TTC549 (cell line): ENCODE data around the gene YWHAQ.
"Not testable (repeated sequence)": the region's sequence is repeated elsewhere in the genome, so short reads cannot be mapped to it uniquely, and the experiment has no call there.

Experiments used
- FAIRE-seq: peaks from 2 replicates; lab custom pipeline; 2012; peaks lifted over from hg19 to GRCh38; lab: Jason Lieb, UNC

YWHAQ gene

GRCh38 chr2:9594366-9595054 is 36.3 kb downstream of the YWHAQ start:
- no peak for FAIRE-seq

GRCh38 chr2:9593925-9594324 is 36.9 kb downstream of the YWHAQ start:
- peak; percentile 53 for FAIRE-seq

DNA sequence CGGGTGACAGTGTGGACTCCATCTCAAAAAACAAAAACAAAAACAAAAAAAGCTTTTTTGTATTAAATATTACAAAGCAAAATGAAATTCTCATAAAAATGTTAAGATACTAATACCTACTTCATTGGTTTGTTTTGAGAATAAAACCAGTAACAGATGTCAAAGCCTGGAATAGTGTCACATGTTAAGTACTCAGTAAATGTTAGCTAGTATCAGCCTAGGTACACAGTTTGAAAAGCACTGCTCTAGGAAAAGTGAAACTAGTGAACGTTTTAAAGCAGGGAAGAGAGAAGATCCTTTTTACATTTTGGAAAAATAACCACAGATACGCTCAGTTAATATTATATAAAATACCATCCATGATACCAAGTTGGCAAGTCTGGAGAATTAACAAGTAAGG is 38.1 kb downstream of the YWHAQ start:
- no peak for FAIRE-seq

DNA sequence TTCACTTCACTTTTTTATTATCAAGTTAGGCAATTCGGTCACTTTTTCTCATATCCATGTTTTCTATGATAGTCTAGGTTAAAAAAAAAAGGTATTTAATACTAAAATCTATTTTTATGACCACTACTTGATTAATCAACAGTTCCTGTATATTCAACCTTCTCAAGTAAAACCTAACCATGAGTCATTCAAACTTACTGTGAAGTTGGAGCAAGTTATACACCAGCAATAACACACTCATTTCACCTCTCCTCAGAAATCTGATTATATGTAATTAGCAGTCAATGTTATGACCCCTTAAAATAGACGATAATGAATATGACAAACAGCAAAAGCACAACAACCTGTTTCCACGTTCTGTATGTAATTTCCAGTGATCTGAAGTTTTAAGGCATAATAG is 40.2 kb downstream of the YWHAQ start:
- no peak for FAIRE-seq

- FAIRE-seq = no peak
Measured at GRCh38 chr2:9586465-9586864, 44.3 kb downstream of the YWHAQ start.

- FAIRE-seq = no peak
Measured at GRCh38 chr2:9585486-9585885, 45.3 kb downstream of the YWHAQ start.

DNA sequence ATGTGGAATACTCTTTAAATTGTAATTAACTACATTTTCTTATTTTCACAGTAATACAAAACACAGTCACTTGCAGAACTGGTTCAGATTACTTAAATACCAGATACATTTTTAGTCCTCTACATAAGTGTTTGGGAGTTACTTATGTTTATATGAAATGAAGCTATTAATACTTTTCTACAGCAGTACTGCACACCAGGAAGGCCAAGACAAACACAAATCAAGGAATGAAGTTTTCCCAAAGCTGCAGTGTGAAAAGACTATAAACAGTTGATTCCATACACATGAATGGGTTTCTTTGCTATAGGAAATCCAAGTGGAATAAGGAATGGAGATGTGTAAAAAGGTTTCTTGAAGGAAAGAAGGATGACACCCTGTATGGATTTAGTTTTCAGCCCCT is 45.9 kb downstream of the YWHAQ start:
- not testable (repeated sequence) for FAIRE-seq

GRCh38 chr2:9582624-9583023 is 48.2 kb downstream of the YWHAQ start:
- no peak for FAIRE-seq

- no peak for FAIRE-seq
Measured at GRCh38 chr2:9578467-9579235, 52.1 kb downstream of the YWHAQ start.

DNA sequence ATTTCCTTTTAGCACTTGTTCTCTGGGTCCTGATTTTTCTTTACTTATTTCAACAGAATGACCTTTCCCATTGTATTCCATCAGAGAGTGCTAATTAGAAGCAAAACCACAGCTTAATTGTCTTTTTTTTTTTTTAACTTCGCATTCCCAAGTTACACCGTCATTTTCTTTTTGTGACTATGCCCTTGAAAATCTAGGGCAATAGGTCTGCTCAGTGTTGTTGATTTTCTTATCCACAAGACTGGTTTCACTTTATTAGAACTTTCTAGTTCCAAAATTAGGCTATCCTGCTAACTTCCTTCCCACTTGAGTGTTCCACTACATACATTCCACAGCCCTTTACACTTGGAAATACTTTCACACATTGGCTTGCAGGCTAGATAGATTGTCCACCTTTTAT is 56.5 kb downstream of the YWHAQ start:
- FAIRE-seq = no peak

- no peak for FAIRE-seq
Measured at GRCh38 chr2:9573840-9574239, 57.0 kb downstream of the YWHAQ start.

DNA sequence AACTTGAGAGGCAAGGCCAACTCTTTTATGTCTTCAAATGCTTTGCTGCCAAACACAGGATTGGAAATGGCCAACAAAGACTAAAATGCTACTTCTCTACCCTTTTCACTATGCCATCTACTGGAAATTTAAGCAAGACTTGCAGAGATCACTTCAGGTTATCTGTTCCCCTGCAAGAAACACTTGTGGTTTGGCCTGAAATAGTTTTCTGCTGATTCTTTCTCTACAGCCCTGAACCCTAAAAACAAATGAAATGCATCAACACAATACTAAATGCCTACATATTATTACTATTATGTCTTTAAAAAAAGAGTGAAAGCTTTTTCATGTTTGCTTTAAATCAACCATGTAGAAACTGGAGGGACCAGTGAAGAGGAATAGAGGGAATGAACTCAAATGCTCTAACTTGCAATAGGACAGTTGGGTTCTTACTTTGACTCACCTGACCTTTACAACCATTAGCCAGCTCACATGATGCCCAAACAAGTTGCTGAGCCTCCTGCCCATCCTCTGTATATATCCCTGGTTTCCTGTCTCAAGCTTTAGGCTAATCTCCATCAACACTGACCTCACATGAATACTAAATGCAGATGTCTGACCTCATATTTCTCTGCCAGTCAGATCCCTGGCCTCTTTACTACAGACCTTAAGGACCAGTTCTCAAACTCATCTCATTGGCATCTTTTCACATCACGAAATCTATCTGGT is 57.6 kb downstream of the YWHAQ start:
- no peak for FAIRE-seq

- no peak for FAIRE-seq
Measured at GRCh38 chr2:9570182-9571060, 60.4 kb downstream of the YWHAQ start.

DNA sequence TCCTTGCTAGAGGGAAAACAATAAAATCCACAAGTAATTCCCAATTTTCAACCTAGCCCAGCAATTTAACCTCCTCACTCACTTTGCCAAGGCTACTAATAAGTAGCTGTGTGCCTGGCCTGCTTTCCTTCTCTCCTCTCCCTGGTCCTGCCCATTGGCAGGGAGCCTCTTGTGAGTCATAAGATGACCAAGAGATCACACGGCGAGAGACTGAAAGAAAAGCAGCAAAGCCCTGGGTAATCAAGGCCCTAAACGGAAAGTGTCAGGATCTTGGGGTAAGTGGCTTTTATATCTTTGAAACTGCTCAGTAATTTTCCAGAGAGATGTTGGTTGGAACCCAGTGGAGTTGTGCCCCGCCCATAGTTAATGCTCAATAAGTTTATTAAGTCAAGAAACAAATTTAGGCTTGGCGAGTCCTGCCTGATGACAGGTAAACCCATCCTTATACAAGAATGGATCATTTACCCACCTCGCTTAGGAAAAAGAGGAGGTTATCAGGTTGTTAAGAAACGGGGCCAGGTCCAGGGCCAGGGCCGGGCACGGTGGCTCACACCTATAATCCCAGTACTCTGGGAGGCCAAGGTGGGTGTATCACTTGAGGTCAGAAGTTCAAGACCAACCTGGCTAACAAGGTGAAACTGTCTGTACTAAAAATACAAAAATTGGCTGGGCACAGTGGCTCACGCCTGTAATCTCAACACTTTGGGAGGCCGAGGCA is 65.2 kb downstream of the YWHAQ start:
- no peak for FAIRE-seq

GRCh38 chr2:9560628-9561027 is 70.2 kb downstream of the YWHAQ start:
- FAIRE-seq = no peak

- FAIRE-seq = no peak
Measured at GRCh38 chr2:9558948-9559381, 71.8 kb downstream of the YWHAQ start.

GRCh38 chr2:9556121-9556743 is 74.6 kb downstream of the YWHAQ start:
- no peak for FAIRE-seq

DNA sequence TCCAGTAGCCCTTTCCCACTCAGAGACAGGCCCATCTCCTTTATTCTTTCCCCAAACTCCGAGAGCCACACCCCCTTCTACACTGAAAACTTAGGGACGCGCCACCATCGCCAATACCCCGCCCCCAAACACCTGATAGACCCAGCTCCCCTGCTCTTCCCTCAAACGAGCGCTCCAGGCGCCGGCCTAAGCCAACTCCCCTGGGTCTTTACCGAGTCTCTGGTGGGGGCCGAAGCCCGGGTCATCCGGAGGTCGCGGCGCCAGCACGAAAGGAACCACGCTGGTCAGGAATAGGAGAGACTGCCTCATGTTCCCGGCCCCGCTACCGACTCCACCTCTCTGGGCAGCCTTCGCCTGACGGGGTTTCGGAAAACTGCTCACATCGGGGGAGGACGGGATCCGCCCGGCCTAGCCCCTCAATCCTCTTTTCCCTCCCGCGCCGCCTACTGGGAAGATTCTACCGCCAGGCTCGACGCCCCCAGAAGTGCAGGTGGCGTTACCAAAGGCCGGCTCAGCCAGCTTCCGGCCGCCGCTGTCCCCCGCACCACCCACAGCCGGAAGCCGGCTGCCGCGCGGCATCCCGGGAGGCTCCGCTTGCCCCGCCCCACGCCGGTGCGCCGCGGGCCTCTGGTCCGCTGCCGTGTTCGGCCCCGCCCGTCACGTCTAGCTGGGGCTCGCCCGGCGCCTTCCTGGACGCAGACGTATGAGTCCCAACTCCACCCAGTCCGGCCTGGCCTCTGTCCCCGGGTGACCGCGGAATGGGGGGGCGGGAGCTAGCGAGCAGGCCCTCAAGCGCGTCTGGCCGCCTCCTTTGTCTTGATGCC is 75.3 kb downstream of the YWHAQ start, which contains the start of gene ADAM17:
Gene ADAM17 (minus strand): TSS at position 534 of the 824 bp plus-strand sequence. CDS start 225 bp downstream, at position 309.
- no peak for FAIRE-seq

DNA sequence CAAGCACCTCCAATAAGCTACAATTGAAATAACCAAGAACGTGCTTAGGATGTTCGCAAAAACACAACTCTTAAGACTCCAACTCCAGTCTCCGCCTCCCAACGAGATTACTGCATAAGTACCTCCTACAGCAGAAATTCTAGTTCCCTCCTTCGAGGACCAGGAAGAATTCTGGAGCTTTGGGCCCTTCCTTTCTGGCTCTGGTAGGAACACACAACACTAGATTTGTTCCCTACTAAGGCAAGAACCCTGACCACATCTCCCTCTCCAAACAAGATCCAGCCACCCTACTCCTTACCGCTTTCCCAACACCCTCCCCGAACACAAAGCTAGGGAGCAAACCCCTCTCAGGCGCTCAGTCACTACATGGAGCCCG is 75.9 kb downstream of the YWHAQ start:
- no peak for FAIRE-seq
